Measurements from ENCODE around the gene PLN.

The PLN gene

DNA sequence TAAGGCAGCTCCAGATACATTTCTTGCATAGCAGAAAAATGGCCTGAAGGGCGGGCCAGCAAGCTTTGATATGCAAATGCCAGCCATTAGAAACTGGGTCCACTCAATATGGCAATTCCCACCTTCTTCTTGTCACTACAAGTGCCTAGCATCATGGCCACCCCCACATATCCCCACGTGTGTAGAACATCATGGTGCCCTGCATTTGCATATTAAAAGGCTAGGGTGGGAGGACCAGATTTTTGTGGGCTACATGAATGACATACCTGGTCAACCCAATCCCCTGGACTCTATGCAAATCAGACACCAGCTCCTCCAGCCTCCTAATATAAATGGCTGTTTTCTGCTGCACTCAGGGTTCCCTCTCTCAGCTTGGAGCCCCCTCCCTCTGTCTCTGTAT lies 31.7 kb downstream of the PLN start:
- DNase-seq (ENCODE audit: low spot score) = no peak

DNA sequence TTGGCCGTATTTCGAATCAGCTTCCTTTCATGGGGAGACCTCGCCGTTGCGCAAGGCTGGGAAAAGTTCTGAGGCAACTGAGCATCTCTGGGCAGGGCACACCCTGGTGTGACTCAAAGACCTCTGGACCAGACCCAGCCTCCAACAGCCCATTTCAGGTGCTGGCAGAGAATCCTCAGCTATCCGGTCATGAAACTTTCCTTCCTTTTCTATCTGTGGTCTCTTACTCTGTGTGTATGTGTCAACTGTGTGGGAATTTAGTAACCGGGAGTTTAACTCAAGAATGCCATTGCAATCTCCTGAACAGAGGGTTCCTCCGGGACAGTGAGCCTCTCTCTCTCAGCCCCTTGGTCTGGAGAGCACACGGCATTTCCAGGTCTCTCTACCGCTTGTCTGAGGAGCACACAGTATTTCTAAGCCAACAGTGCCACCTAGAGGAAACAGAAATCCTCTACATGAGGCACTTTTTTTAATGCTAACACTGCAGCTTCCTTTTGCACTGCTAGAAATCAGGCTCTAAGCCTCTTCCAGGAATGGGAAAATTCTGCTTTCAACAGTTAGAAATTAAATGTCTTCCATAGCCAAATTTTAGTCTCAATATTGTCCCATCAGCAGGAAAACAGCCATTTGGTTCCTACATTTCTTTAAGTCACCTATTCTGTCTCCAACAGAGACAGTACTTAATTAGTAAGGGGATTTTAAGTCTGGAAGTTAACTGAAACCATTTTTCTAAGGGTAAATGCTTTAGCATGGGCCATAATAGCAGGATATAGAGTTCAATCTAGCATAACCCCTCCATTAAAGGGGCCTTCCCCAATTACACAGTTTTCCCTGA lies 32.7 kb downstream of the PLN start:
- DNase-seq (ENCODE audit: low spot score) = peak; percentile 50

DNA sequence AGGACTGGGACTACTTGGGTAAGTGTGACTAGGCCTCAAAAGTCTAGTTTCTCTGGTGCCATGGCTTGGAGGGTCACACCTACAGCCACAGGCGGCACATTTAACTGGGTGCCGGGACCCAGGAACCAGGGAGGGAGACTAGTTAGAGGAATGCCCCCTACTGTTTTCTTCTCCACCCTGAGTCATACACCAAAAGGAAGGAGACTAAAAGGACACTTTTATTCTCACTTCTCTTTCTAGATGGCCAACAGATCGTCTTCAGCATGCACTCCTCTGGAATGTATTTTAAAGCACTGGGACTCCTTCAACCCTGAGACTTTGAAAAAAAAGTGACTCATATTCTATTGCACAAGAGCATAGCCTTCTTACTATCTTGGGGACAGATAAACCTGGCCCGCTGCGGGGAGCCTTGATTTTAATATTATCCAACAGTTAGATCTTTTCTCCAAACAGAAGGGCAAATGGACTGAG lies 33.4 kb downstream of the PLN start:
- DNase-seq (ENCODE audit: low spot score) = no peak

DNA sequence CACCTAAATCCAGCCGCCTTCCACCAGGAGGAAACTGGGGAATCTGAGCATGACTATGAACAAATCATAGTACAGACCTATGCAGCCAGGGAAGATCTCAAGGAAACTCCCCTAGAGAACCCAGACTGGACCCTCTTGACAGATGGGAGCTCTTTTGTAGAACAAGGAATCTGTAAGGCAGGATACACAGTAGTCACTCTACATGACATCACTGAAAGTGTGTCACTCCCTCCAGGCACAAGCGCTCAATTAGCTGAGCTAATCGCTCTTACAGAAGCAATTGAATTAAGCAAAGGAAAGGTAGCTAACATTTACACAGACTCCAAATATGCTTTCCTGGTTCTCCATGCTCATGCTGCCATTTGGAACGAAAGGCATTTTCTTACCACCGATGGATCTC lies 36.8 kb downstream of the PLN start:
- DNase-seq (ENCODE audit: low spot score) = no peak

GRCh38 chr6:118586746-118587485 lies 38.8 kb downstream of the PLN start:
- no peak for DNase-seq (ENCODE audit: low spot score)

DNA sequence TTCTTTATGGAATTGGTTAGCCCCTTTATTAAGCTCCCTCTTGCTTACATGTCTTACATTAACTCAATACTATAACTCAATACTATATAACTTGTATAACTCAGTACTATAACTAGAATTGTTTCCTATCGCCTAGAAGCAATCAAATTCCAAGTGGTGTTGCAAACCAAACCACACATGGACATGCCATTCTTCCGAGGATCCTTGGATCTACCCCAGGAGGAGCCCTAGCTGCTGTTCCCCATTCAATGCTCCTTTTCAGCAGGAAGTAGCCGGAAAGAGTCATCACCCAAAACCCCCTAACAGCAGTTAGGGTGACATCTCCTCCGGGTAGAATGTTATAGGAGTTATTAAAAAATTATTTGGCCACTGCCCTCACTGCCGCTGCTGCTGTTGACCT lies 40.5 kb downstream of the PLN start:
- no peak for DNase-seq (ENCODE audit: low spot score)

- no peak for DNase-seq (ENCODE audit: low spot score)
Observed at GRCh38 chr6:118589186-118589585, 41.1 kb downstream of the PLN start.

- DNase-seq (ENCODE audit: low spot score) = no peak
Observed at GRCh38 chr6:118589649-118590365, 41.7 kb downstream of the PLN start.

- no peak for DNase-seq (ENCODE audit: low spot score)
Observed at GRCh38 chr6:118591897-118592296, 43.8 kb downstream of the PLN start.

DNA sequence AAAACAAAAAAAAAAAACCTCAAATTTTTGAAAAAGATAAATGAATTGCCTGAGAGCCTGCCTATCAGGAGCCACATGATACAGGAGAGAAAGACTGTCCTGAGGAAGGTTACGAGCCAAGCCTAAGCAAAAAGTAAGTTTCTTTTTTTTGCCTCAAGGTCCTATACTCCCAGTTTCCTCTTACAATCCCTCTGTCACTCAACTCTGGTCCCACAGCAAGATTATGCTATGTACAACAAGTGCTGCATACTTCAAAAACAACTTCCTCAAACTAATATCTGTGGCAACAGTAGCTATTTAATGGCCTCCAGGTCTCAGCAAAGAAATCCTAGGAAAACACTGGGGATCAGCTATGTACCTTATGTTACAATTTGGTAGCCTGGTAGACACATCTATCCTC lies 46.8 kb downstream of the PLN start:
- no peak for DNase-seq (ENCODE audit: low spot score)

- DNase-seq (ENCODE audit: low spot score) = no peak
Observed at GRCh38 chr6:118596774-118597320, 48.8 kb downstream of the PLN start.

DNA sequence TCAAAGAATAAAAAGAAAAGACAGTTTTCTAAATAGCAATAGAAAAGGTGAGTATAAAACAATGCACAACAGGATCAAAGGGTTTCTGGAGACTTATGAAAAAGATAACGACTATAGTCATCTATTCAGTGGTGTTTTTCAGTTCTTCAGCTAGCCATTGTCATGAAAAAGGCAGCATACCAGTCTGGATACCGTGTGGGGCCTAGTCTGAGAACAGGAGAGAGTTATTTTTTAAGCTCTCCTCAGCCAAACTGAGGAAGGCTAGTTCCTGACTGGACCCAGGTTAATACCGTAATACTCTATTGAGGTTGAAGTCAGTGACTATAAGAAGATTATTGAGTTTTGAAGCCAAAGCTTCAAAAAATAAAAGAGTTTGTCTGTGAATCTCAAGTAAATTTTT lies 49.5 kb downstream of the PLN start:
- no peak for DNase-seq (ENCODE audit: low spot score)

DNA sequence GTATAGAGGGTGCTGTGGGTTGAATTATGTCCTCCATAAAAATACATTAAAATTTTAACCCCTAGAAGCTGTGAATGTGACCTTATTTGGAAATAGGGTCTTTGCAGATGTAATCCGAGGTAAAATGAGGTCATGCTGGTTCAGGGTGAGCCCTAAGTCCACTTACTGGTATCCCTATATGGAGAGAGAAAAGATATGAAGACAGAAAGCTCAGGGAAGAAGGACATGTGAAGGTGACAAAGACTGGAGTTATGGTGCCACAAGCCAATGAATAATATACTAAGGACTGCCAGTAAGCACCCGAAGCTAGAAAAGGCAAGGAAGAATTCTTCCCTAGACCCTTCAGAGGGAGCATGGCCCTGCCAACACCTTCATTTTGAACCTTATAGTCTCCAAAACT lies 50.2 kb downstream of the PLN start:
- DNase-seq (ENCODE audit: low spot score) = no peak

GRCh38 chr6:118602300-118602699 lies 54.2 kb downstream of the PLN start:
- no peak for DNase-seq (ENCODE audit: low spot score)

DNA sequence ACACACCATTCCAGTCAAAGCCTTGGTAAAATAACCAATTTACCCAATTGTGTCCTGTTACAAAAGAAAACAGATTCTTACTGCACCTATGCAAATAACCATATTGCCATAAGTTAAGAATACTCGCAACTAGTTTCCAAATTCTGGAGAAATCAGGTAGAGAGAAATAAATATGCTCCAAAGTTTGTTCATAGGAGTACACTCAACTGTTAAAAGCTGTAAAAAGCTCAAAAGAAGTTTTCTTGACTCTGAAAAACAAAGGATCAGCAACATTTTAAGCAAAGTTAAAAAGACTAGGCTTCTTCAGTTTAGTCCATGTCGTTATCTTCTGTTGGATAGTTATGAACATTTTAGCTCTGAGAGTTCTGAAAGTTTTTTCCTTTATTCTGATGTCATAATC lies 55.3 kb downstream of the PLN start:
- DNase-seq (ENCODE audit: low spot score) = no peak

DNA sequence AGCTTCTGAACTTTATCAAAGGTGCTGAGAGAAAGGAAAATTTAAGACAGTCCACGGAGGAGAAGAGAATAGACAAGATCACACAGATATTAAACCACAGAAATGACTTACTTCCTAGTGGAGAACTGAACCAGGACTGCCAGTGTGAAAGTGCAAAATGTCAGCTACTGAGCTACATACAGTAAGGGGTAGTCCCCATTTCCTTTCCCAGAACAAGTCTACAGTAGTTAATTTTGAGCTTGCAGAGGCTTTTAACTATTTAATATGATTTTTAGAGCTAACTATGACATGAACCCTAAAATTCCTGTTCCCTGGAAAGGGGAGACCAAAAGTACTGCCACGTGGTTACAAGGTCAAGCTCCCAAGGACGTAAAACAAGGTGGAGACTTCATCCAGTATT lies 58.2 kb downstream of the PLN start:
- DNase-seq (ENCODE audit: low spot score) = no peak

- no peak for DNase-seq (ENCODE audit: low spot score)
Observed at GRCh38 chr6:118606858-118607257, 58.8 kb downstream of the PLN start.

All from activated CD4-positive, alpha-beta T cell treated with anti-CD3 and anti-CD28 coated beads, Interleukin-2, Interleukin-4, amounts not matched to agents 100 ng/mL and 50 ng/mL, durations not matched to agents 16 hours and 8 hours (primary cell).